Pons (tissue), 1 donor: ENCODE measurements around the gene NANOG.
"Not testable (repeated sequence)": the region's sequence is repeated elsewhere in the genome, so short reads cannot be mapped to it uniquely, and the experiment has no call there.

Source experiments
- DNase-seq: peaks from one replicate; pipeline ENCODE4 v3.0.0-alpha.2; 2016; ENCODE audit warnings: low spot score

Gene NANOG

DNA sequence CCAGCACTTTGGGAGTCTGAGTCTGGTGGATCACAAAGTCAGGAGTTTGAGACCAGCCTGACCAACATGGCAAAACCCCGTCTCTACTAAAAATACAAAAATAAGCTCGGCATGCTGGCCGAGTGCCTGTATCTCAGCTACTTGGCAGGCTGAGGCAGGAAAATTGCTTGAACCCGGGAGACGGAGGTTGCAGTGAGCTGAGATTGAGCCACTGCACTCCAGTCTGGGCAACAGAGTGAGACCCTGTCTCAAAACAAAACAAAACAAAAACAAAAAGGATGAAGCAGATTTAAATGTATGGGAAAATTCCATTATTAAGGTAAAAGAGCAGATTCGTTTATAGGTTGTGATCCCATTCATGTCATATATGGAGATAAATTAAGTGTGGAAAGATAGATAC lies 17.1 kb downstream of the NANOG start:
- not testable (repeated sequence) for DNase-seq

- peak; percentile 72 for DNase-seq
Observed at GRCh38 chr12:7806863-7807487, 17.8 kb downstream of the NANOG start.

GRCh38 chr12:7825754-7826153 lies 36.6 kb downstream of the NANOG start:
- DNase-seq, result not testable (repeated sequence)

GRCh38 chr12:7829737-7830136 lies 40.5 kb downstream of the NANOG start:
- DNase-seq, result not testable (repeated sequence)

GRCh38 chr12:7832059-7832696 lies 43.0 kb downstream of the NANOG start:
- DNase-seq, result peak; percentile 5

DNA sequence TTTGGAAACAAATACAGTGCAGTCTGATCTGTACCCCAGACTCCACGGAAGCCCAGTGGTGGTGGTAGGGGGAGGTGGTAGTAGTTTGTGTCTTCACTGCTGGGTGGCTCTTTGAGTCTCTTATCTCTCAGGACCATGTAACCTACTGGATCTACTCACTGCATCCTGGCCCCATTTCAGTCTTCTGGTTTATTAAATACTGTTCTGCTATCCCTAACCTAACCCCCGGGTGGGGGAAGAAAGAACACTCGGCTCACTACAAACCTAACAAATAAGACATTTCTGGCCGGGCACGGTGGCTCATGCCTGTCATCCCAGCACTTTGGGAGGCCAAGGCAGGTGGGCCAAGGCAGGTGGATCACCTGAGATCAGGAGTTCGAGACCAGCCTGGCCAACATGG lies 44.0 kb downstream of the NANOG start:
- not testable (repeated sequence) for DNase-seq

DNA sequence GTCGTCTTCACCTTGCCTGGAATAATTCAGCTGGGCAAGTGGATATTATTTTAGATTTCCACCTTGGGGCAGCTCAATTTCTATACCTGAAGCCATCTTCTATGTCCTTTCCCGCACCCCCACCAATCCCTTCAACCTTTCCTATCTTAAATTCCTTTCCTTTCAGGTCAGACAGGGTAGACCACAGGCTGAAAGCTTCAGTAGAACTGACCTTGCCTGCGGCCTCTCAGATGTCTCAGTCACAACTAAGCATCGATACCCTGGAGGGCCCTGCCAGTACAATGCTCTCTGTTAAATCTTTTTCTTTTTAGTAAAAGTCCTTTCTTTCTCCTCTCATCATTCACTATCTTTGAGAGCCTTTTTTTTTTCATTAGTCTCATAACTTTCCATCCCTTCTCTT lies 44.6 kb downstream of the NANOG start:
- DNase-seq, result no peak

DNA sequence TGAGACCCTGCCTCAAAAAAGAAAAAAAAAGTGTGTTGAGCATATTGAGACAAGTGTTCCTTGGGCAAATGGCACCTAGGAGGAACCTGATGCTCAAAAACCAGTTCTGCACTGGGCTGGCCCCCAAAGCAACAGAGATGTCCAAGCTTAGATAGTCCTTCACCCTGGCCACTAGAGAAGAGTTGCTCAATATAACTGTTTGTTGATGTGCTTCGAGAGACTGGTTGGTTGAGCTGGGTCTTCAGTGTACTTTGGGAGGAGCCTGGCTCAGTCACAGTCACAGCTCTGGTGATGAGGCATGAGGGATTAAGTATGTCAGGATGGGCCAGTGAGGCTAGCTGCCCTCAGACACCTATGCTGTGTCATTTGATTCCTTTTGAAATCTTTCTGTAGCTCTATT lies 45.5 kb downstream of the NANOG start:
- no peak for DNase-seq

- DNase-seq, result no peak
Observed at GRCh38 chr12:7835116-7835515, 45.9 kb downstream of the NANOG start.

- DNase-seq, result no peak
Observed at GRCh38 chr12:7835766-7836165, 46.6 kb downstream of the NANOG start.

GRCh38 chr12:7837366-7837765 lies 48.2 kb downstream of the NANOG start:
- DNase-seq, result no peak

DNA sequence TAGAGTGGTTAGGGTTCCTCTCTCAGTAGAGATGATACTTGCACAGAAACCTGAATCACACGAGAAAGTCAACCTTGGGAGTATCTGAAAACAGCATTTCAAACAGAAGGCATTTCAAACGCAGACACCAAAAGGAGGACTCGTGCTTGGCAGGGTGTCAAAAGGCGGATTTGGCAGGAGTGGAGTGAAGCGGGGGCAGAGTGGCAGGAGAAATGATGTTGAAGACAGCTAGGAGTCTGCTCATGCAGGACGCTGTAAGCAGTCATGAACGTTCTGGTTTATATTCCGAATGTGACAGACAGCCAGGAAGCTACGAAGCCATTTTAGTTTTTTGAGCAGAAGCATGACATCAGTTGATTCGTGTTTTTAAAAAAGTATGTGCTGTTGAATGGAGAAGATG lies 50.0 kb downstream of the NANOG start:
- DNase-seq, result peak; percentile 14

DNA sequence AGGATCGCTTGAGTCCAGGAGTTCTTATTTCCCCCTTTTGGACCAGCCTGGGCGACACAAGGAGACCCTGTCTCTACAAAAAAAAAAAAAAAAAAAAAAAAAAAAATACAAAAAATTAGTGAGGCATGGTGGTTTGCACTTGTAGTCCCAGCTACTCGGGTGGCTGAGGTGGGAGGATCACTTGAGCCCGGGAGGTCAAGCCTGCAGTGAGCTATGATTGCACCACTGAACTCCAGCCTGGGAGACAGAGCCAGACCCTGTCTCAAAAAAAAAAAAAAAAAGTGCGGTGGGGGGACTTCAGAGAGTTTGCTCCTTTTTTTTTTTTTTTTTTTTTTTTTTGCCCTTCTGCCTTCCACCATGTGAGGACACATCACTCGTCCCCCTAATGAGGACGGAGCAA lies 50.6 kb downstream of the NANOG start:
- DNase-seq, result not testable (repeated sequence)

GRCh38 chr12:7842444-7842843 lies 53.2 kb downstream of the NANOG start:
- DNase-seq, result not testable (repeated sequence)

- not testable (repeated sequence) for DNase-seq
Observed at GRCh38 chr12:7843149-7843548, 53.9 kb downstream of the NANOG start.

GRCh38 chr12:7843583-7843982 lies 54.4 kb downstream of the NANOG start:
- DNase-seq, result not testable (repeated sequence)

DNA sequence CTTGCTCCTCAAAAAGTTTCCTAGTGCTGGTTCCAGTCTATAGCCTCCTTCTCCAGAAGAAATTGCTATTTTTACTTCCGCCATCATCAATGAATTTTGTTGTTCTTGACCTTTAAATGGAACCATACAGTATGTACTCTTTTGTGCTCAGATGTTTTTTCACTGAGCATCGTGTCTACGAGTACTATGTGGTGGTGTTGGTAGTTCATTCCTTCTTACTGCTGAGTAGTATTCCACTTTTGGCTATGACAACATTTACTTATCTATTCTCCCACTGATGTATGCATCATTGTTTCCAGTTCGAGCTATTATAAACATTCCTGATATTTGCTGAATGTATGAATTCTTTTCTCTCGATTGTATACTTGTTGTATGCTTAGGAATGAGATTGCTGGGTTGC lies 54.9 kb downstream of the NANOG start:
- DNase-seq, result no peak

- peak; percentile 26 for DNase-seq
Observed at GRCh38 chr12:7847226-7848097, 58.3 kb downstream of the NANOG start.

DNA sequence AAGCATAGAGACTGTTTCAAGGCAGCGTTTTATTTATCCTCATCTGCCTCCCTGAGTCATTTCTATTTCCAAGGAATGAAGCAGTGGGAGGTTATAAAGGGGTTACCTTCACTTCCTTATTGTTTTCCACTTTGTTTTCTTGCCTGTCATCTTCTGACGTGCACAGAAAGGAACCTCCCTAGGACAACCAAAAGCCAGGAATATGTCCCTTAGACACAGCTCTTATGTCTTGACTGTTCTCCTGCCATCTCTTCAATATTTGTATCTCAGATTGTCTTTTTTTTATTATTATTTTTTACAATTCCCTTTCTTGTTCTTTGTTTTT lies 58.9 kb downstream of the NANOG start:
- DNase-seq, result not testable (repeated sequence)
